GM12801 (cell line): Measurements from ENCODE around the gene TPSG1.

ENCODE experiments used
- TF ChIP-seq, protein P1 (sequence below): IDR thresholded peaks from one replicate; pipeline ENCODE4 v1.5.1; 2011; ENCODE audit warnings: control low read depth; ENCODE audit not compliant: insufficient read length; ENCODE audit errors: extremely low read depth

The TPSG1 gene

DNA sequence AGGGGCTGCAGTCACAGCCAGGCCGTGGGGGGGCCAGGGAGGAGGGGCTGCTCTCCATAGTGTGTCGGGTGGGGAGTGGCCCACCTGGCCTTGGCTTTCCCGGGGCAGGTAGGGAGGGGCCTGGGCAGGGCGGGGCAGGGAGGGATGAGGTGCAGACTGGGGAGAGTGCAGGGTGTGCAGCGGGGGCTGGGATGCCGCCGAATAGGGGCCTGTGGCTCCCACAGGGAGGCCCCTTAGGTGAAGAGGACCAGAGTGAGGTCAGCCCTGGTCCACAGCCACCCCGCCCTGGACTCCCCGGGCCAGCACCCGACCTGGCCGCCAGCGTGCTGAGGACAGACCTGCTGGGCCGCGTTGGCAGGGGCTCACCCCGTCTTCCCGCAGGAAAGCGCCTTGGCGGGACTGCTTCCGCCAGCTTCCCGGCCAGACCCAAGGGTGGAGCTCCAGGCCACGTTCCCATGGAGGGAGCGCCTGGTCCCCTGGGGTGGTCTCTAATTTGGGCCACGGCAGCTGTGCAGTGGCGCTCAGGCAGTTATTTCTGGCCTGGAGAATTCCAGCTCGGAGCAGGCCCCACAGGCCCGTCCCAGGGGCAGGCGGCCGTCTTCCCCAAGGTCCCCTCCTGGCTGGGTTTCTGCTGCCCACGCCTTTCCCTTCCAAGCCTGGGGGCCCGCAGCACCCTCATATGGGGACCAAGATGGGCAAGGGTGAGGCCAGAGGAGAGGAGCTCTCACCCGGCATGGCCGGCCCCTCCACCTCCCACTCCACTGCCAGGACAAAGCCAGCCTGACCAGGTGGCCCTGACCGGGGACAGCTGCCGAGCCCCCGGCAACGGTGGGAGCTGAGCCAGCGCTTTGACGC is 44.3 kb downstream of the TPSG1 start:
- TF ChIP-seq, protein P1, sequence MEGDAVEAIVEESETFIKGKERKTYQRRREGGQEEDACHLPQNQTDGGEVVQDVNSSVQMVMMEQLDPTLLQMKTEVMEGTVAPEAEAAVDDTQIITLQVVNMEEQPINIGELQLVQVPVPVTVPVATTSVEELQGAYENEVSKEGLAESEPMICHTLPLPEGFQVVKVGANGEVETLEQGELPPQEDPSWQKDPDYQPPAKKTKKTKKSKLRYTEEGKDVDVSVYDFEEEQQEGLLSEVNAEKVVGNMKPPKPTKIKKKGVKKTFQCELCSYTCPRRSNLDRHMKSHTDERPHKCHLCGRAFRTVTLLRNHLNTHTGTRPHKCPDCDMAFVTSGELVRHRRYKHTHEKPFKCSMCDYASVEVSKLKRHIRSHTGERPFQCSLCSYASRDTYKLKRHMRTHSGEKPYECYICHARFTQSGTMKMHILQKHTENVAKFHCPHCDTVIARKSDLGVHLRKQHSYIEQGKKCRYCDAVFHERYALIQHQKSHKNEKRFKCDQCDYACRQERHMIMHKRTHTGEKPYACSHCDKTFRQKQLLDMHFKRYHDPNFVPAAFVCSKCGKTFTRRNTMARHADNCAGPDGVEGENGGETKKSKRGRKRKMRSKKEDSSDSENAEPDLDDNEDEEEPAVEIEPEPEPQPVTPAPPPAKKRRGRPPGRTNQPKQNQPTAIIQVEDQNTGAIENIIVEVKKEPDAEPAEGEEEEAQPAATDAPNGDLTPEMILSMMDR, result no peak

DNA sequence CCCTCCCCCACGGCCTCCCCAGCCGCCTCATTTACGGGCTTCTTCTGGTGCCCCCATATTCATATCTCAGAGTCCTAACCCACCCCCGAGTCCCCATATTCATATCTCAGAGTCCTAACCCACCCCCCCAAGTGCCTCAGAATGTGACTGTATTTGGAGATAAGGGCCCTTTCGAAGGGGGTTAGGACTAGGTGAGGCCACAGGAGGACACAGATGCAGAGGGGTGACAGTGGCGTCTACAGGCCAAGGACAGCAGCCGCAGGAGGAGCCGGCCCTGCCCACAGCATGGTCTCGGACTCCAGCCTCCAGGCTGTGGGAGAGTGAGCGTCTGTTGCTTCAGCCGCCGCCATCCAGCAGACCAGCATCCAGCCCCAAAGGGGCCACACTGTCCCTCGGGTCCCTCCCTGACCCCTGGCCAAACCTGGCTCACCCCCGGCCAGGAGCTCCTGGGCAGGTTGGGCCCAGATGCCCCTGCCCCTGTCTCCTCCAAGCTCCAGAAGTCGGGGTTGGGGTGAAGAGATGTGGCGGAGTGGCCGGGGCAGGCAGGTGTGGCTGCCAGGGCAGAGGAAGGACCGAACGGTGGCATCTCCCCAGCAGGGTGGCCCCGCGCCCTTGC is 46.7 kb downstream of the TPSG1 start:
- TF ChIP-seq, protein P1, result no peak

DNA sequence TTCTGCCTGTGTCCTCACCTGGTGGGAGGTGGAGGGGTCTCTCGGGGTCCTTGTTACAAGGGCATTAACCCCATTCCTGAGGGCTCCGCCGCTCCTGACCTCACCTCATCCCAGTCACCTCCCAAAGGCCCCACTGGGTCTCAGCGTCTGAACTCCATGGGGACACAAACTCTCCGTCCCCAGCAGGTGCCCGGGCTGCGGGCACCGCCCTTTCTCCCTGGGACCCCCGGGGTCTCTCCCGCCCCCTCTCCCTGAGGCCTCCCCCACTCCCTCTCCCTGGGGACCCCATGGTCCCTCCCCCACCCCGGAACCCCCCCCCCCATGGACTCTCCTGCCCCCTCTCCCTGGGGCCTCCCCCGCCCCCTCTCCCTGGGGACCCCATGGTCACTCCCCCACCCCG is 47.3 kb downstream of the TPSG1 start:
- TF ChIP-seq, protein P1, result no peak

DNA sequence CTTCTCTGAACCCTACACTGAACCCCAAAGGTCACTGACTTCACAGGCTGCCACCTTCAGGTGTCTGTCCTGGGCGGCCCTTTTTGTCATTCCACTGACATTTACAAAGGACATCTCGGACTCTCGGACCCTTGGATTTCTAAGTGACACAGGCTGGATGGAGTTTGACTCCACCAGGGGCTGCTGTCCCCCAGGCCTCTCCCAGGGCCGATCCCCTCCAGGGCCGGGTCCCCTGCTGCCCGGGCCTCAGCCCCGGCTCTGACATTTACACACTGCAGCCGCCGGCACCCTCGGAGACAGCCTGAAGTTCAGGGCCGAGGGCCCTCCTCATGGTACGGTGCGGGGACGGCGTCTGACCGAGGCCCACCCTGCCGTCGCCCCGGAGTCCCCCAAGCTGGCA is 48.0 kb downstream of the TPSG1 start:
- TF ChIP-seq, protein P1, result no peak

DNA sequence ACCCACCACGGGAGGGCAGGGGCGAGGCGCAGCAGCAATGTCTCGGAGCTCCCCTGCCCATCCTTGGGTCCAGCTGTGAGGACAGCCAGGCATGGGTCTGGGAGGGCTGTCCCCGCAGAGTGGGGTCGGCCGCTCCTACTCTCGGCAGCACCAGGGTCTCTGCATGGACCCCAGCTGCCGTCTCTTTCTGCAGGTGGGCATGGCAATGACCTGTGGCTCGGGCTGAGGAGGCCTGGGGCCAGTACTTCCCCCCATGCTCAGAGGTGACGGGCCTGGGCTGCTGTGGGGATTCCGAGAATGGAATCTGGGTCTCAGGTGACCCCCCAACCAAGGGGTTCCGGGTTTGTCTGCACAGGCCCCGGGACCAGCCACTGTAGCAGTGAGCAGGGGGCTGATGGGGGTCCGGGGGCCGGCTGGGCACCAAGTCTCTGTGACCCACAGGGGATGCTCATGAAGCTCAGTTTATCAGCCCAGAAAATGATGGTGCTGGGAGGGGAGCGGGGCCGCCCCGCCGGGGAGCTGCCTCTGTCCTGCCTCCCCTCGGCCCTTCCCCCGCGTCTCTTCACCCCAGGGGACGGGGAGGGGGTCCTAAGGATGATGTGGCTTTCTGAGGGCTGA is 48.7 kb downstream of the TPSG1 start:
- TF ChIP-seq, protein P1, result no peak

DNA sequence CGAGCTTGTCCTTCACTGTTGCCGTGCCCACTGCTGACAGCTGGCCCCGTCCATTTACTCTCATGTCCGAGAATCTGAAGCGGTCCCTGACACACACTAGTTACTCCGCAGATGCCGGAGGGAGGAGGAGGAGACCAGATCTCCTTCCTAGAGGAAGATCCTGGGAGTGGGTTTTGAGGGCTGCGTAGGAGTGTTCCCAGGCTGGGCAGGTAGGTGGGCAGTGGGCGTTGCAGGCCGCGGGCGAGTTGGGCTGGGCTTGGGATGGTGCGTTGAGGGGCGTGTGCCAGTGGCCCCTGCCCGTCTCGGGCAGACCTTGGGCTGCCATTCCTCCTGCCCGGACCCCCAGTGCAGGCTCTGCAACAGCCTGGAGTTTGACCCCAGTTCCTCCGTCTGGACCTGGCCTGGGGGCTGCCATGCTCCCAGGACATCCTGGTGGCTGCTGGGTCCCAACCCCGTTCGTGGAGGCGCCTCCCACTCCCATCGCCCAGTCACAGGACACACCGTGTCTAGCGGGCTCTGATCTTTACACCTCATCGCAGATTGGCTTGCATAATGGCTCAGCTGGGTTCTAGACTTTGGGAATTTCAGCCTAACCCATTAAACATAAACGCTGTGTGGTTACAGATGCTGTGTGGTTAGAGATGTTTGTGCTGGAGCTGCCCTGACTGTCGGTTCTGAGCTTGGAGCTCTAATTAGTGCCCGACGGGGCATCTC is 49.3 kb downstream of the TPSG1 start:
- TF ChIP-seq, protein P1, result no peak
